Neural progenitor cell (in vitro differentiated cells): Measurements from ENCODE around the gene MAGI2.

ENCODE experiments used
- EZH2 ChIP-seq: fragments of 200-600 bp; sonication (generic); IDR thresholded peaks from 2 replicates; pipeline ENCODE4 v1.6.1; 2017; ENCODE audit warnings: antibody characterized with exemption, mild to moderate bottlenecking, moderate library complexity
- EZH2phosphoT487 ChIP-seq: fragments of 200-600 bp; sonication (generic); IDR thresholded peaks from 2 replicates; pipeline ENCODE4 v1.6.1; 2017; ENCODE audit warnings: antibody characterized with exemption
- TF ChIP-seq, protein P1 (sequence below): fragments of 200-600 bp; sonication (generic); IDR thresholded peaks from 2 replicates; pipeline ENCODE4 v1.5.1; 2017; ENCODE audit warnings: antibody characterized with exemption, mild to moderate bottlenecking

GRCh38 chr7:79292834-79293233 is 160.6 kb downstream of the MAGI2 start:
- TF ChIP-seq, protein P1, sequence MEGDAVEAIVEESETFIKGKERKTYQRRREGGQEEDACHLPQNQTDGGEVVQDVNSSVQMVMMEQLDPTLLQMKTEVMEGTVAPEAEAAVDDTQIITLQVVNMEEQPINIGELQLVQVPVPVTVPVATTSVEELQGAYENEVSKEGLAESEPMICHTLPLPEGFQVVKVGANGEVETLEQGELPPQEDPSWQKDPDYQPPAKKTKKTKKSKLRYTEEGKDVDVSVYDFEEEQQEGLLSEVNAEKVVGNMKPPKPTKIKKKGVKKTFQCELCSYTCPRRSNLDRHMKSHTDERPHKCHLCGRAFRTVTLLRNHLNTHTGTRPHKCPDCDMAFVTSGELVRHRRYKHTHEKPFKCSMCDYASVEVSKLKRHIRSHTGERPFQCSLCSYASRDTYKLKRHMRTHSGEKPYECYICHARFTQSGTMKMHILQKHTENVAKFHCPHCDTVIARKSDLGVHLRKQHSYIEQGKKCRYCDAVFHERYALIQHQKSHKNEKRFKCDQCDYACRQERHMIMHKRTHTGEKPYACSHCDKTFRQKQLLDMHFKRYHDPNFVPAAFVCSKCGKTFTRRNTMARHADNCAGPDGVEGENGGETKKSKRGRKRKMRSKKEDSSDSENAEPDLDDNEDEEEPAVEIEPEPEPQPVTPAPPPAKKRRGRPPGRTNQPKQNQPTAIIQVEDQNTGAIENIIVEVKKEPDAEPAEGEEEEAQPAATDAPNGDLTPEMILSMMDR = no peak
- TF ChIP-seq EZH2 = no peak
- TF ChIP-seq EZH2phosphoT487 = no peak
